ENCODE data around the gene UBQLN4.
"Not testable (repeated sequence)": the region's sequence is repeated elsewhere in the genome, so short reads cannot be mapped to it uniquely, and the experiment has no call there.

Gene UBQLN4

DNA sequence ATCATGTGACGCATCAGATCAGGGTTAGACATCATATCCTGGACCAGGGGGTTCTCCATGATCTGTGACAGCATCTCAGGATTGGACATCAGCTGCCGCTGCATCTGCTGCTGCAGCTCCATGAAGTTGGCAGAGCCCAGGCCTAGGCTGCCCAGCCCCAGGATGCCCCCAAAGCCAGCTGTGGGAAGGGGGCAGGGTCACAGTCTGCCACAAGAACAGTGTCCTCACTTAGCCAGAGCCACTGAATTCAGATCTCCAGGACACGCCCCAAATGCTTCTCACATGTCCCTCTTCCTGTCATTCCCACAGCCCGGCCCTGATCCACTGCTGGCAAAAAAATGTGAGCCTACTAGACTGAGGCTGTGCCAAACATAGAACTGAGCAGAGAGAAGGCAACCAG lies 3.2 kb downstream of the UBQLN4 start:
- Mint-ChIP-seq H3K27ac (ENCODE audit: low read depth) (no peak overlapping the region), H3K9me3 (no peaks in the 10 kb centered on the region), H3K4me3 (no peak overlapping the region), H3K27me3 (no peaks in the 10 kb centered on the region), H3K4me1 (peaks cover 20% of the 10 kb centered on the region), H3K36me3 (ENCODE audit: insufficient read depth) (peaks cover 22% of the 10 kb centered on the region)
- DNase-seq (ENCODE audit: low spot score in 2 of 2) = no peak
- ATAC-seq (replicated peaks; ENCODE audit: extremely low read depth, poor library complexity, severe bottlenecking) = no peak

GRCh38 chr1:156048663-156049258 lies 4.8 kb downstream of the UBQLN4 start:
- no peak overlapping the region for H3K27ac Mint-ChIP-seq (ENCODE audit: low read depth)
- H3K4me3 Mint-ChIP-seq = no peak overlapping the region
- ATAC-seq (replicated peaks; ENCODE audit: extremely low read depth, poor library complexity, severe bottlenecking) (no peak), DNase-seq (ENCODE audit: low spot score in 2 of 2) (no peak)
- peaks cover 22% of the 10 kb centered on the region for H3K4me1 Mint-ChIP-seq
- peaks cover 11% of the 10 kb centered on the region for H3K36me3 Mint-ChIP-seq (ENCODE audit: insufficient read depth)
- H3K27me3 Mint-ChIP-seq = no peaks in the 10 kb centered on the region
- H3K9me3 Mint-ChIP-seq = no peaks in the 10 kb centered on the region

DNA sequence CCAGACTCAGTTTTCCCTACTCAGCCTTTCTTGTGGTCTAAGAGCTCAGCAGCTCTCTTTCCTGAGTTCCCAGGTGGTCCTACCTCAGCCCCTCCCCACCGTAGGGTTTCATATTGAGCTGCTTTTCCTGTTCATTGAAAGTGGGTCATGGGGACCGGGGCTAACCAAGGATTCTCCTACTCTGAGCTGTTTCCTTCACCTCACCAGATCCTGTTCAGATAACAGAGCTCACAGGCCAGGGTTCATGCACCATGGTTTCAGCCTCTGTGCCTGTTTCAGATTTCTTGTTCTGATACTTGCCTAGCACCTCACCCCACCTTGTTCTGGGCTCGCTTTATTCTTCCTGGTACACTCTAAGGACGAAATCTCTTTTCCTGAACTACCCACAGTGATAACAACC lies 8.5 kb downstream of the UBQLN4 start:
- Mint-ChIP-seq H3K27ac (ENCODE audit: low read depth) (peak overlapping the region; percentile 16), H3K4me1 (peaks cover 8% of the 10 kb centered on the region), H3K4me3 (no peak overlapping the region), H3K36me3 (ENCODE audit: insufficient read depth) (peaks cover 11% of the 10 kb centered on the region), H3K9me3 (no peaks in the 10 kb centered on the region), H3K27me3 (no peaks in the 10 kb centered on the region)
- no peak for DNase-seq (ENCODE audit: low spot score in 2 of 2)
- no peak for ATAC-seq (replicated peaks; ENCODE audit: extremely low read depth, poor library complexity, severe bottlenecking)

- no peak overlapping the region for H3K27ac Mint-ChIP-seq (ENCODE audit: low read depth)
- no peaks in the 10 kb centered on the region for H3K27me3 Mint-ChIP-seq
- peaks cover 10% of the 10 kb centered on the region for H3K36me3 Mint-ChIP-seq (ENCODE audit: insufficient read depth)
- DNase-seq (ENCODE audit: low spot score in 2 of 2) = no peak
- peaks cover 8% of the 10 kb centered on the region for H3K4me1 Mint-ChIP-seq
- H3K4me3 Mint-ChIP-seq = no peak overlapping the region
- ATAC-seq (replicated peaks; ENCODE audit: extremely low read depth, poor library complexity, severe bottlenecking) = no peak
- H3K9me3 Mint-ChIP-seq = no peaks in the 10 kb centered on the region
These were observed 10.8 kb downstream of the UBQLN4 start for GRCh38 chr1:156042828-156043227.

- ATAC-seq (replicated peaks; ENCODE audit: extremely low read depth, poor library complexity, severe bottlenecking); DNase-seq (ENCODE audit: low spot score in 2 of 2); H3K4me1 Mint-ChIP-seq; H3K27me3 Mint-ChIP-seq; H3K4me3 Mint-ChIP-seq; H3K9me3 Mint-ChIP-seq; H3K27ac Mint-ChIP-seq (ENCODE audit: low read depth); H3K36me3 Mint-ChIP-seq (ENCODE audit: insufficient read depth): not testable (repeated sequence)
These were observed 18.6 kb downstream of the UBQLN4 start for GRCh38 chr1:156034991-156035390.

DNA sequence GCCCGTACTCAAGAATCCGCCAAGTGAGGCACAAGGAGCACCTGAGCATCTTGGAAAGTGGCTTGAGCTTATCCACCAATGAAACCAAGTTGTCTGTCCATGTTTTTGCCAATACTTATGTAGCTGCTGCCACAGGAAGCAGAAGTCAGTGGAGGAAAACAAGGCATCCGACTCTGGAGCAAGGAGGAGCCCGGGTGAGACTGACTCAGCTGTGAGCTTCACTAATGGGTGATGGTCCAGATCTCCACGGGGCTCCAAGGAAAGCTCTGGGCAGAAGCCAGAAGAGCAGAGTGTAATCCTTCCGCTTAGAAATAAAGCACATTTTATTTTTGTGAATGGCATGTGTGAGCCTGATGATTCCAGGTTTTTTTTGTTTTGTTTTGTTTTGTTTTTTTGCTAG lies 20.6 kb downstream of the UBQLN4 start:
- Mint-ChIP-seq H3K4me1 (no peaks in the 10 kb centered on the region), H3K27me3 (no peaks in the 10 kb centered on the region), H3K36me3 (ENCODE audit: insufficient read depth) (peaks cover 4% of the 10 kb centered on the region), H3K9me3 (no peaks in the 10 kb centered on the region), H3K27ac (ENCODE audit: low read depth) (no peak overlapping the region), H3K4me3 (no peak overlapping the region)
- DNase-seq (ENCODE audit: low spot score in 2 of 2) (no peak), ATAC-seq (replicated peaks; ENCODE audit: extremely low read depth, poor library complexity, severe bottlenecking) (no peak)

DNA sequence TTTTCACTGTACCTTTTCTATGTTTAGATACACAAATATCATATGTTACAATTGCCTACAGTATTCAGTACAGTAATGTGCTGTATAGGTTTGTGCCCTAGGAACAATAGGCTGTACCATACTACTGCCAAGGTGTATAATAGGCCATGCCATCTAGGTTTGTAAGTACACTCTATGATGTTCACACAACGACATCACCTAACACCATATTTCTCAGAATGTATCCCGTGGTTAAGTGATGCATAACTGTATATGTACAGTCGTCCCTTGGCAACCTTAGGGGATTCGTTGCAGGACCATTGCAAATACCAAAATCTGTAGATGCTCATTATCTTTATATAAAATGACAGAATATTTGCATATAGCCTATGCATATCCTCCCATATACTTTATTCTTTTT lies 27.0 kb downstream of the UBQLN4 start:
- no peak for ATAC-seq (replicated peaks; ENCODE audit: extremely low read depth, poor library complexity, severe bottlenecking)
- Mint-ChIP-seq H3K27me3 (no peaks in the 10 kb centered on the region), H3K9me3 (no peaks in the 10 kb centered on the region), H3K27ac (ENCODE audit: low read depth) (no peak overlapping the region), H3K36me3 (ENCODE audit: insufficient read depth) (no peaks in the 10 kb centered on the region), H3K4me3 (no peak overlapping the region), H3K4me1 (peaks cover 5% of the 10 kb centered on the region)
- no peak for DNase-seq (ENCODE audit: low spot score in 2 of 2)

DNA sequence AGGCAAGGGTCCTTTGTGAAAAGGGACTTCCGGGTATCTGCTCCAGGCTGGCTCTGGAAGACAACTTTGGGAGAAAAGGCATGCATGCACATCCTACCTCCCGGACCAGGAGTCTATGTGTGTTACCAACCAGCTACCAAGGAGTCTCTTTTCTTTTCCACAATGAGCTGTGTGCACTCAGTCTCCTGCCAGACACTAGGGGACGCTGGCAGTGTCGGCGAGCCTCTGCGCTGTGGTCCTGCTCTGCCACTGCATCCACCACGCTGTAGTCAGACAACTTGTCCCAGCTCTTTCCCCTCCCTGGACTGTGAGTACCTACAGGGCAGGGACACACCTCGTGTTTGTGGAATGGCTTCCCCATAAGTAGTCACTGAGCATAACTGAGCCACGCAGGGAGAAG lies 27.7 kb downstream of the UBQLN4 start:
- H3K4me1 Mint-ChIP-seq = peaks cover 5% of the 10 kb centered on the region

DNA sequence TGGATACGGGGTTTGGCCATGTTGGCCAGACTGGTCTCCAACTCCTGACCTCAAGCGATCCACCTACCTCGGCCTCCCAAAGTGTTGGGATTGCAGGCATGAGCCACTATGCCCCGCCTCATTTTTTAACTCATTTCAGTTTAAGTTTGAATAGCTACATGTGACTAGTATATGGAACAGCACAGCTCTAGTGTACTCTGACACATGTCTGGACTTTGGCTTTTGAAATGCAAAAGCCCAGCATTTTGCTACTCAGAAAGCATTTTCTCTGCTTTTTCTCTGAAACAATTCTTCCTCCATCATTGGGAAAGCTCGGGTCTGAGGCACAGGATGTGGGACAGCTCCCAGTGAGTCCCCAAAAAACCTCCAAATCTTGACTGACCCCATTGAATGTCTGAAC lies 28.8 kb downstream of the UBQLN4 start:
- no peaks in the 10 kb centered on the region for H3K9me3 Mint-ChIP-seq
- no peak for ATAC-seq (replicated peaks; ENCODE audit: extremely low read depth, poor library complexity, severe bottlenecking)
- peaks cover 5% of the 10 kb centered on the region for H3K36me3 Mint-ChIP-seq (ENCODE audit: insufficient read depth)
- H3K27me3 Mint-ChIP-seq = no peaks in the 10 kb centered on the region
- no peak for DNase-seq (ENCODE audit: low spot score in 2 of 2)
- H3K27ac Mint-ChIP-seq (ENCODE audit: low read depth) = no peak overlapping the region
- peaks cover 11% of the 10 kb centered on the region for H3K4me1 Mint-ChIP-seq
- no peak overlapping the region for H3K4me3 Mint-ChIP-seq

More for the DNA sequence above, 27.7 kb downstream of the UBQLN4 start:
- H3K4me3 Mint-ChIP-seq = no peak overlapping the region
- DNase-seq (ENCODE audit: low spot score in 2 of 2) = no peak
- H3K36me3 Mint-ChIP-seq (ENCODE audit: insufficient read depth) = no peaks in the 10 kb centered on the region
- no peak overlapping the region for H3K27ac Mint-ChIP-seq (ENCODE audit: low read depth)
- peak; percentile 36 for ATAC-seq (replicated peaks; ENCODE audit: extremely low read depth, poor library complexity, severe bottlenecking)
- no peaks in the 10 kb centered on the region for H3K27me3 Mint-ChIP-seq
- no peaks in the 10 kb centered on the region for H3K9me3 Mint-ChIP-seq

- Mint-ChIP-seq H3K9me3 (no peaks in the 10 kb centered on the region), H3K27ac (ENCODE audit: low read depth) (no peak overlapping the region), H3K4me3 (peak overlapping the region; percentile 94), H3K36me3 (ENCODE audit: insufficient read depth) (peaks cover 28% of the 10 kb centered on the region), H3K4me1 (peaks cover 27% of the 10 kb centered on the region), H3K27me3 (no peaks in the 10 kb centered on the region)
- no peak for DNase-seq (ENCODE audit: low spot score in 2 of 2)
- no peak for ATAC-seq (replicated peaks; ENCODE audit: extremely low read depth, poor library complexity, severe bottlenecking)
These were observed 31.6 kb downstream of the UBQLN4 start for GRCh38 chr1:156021954-156022353.

DNA sequence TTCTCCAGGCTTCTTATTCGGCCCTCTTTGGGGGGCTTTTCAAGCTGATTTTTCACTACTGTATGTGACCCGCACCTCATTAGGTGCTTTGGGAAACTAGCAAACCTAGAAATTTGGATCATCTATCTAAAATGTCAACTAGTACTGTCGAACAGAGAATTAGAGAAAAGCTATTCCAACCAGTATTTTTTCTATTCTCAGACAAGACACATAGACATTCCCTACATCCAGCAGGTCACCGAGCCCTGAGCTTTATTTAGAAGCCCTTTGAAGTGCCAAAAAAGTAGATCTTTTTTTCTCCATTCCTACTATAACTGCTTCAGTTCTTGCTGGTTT lies 32.5 kb downstream of the UBQLN4 start:
- Mint-ChIP-seq H3K36me3 (ENCODE audit: insufficient read depth) (peaks cover 35% of the 10 kb centered on the region), H3K4me1 (peaks cover 32% of the 10 kb centered on the region), H3K27me3 (no peaks in the 10 kb centered on the region), H3K9me3 (no peaks in the 10 kb centered on the region), H3K4me3 (peak overlapping the region; percentile 94), H3K27ac (ENCODE audit: low read depth) (peak overlapping the region; percentile 90)
- no peak for DNase-seq (ENCODE audit: low spot score in 2 of 2)
- no peak for ATAC-seq (replicated peaks; ENCODE audit: extremely low read depth, poor library complexity, severe bottlenecking)

- Mint-ChIP-seq H3K27me3 (no peaks in the 10 kb centered on the region), H3K27ac (ENCODE audit: low read depth) (peak within 1 kb of the TSS; percentile 90), H3K4me3 (peak within 1 kb of the TSS; percentile 94), H3K9me3 (no peaks in the 10 kb centered on the region), H3K36me3 (ENCODE audit: insufficient read depth) (peaks cover 40% of the 10 kb centered on the region), H3K4me1 (peaks cover 32% of the 10 kb centered on the region)
- ATAC-seq (replicated peaks; ENCODE audit: extremely low read depth, poor library complexity, severe bottlenecking) (peak; percentile 99), DNase-seq (ENCODE audit: low spot score in 2 of 2) (peak; percentile 61 to 72)
These were observed 33.1 kb downstream of the UBQLN4 start, which contains the start of gene SSR2 for GRCh38 chr1:156020293-156021092. SSR2 (minus strand) TSS chr1:156020951; CDS start chr1:156020167, 784 bp downstream.

GRCh38 chr1:156019946-156020292 lies 33.7 kb downstream of the UBQLN4 start:
- Mint-ChIP-seq H3K27me3 (no peaks in the 10 kb centered on the region), H3K36me3 (ENCODE audit: insufficient read depth) (peaks cover 40% of the 10 kb centered on the region), H3K9me3 (no peaks in the 10 kb centered on the region), H3K27ac (ENCODE audit: low read depth) (peak overlapping the region; percentile 90), H3K4me3 (peak overlapping the region; percentile 94), H3K4me1 (peaks cover 27% of the 10 kb centered on the region)
- DNase-seq (ENCODE audit: low spot score in 2 of 2) (no peak), ATAC-seq (replicated peaks; ENCODE audit: extremely low read depth, poor library complexity, severe bottlenecking) (no peak)

Measured in central memory CD8-positive, alpha-beta T cell (primary cell).